ENCODE data around the gene CBLN3.

CBLN3 gene

DNA sequence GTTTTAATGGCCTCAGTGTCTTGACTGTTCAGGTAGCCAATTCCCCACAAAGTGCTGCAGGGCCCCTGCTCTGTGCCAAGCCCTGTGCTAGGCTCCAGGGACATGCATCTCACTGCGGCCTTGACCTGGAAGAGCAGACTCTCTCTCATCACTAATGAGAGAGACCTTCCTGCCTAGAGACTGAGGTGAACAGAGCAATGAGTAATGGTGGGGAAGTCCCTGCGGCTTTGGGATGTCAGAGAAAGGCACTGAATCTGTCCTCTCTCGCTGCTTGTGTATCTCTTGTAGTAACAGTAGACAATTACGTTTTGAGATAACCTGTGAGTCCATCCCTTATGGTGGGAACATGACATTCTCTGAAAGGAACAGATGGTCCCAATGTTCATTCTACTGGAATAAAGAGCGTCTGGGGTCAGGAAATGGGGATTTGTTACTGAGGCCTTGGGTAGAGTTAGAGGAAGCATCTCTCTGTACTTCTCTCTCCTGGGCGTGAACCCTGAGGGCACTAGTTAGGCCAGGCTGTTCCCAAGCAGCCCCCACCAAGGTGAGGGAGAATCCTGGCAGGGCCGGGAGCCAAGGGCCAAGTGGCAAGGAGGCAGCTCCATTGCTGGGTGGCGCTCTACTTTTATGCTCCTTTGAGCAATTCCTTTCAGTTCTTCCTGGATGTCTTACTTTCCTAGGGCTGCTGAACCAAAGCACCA, 48.0 kb downstream of the CBLN3 start:
- H3K36me3 ChIP-seq (ENCODE audit: control insufficient read depth, insufficient read depth, low read length): peaks cover 6% of the 10 kb centered on the region
- WGBS, 2 experiments: 89 to 94% methylated on average over 8 of the region's 8 CpGs

DNA sequence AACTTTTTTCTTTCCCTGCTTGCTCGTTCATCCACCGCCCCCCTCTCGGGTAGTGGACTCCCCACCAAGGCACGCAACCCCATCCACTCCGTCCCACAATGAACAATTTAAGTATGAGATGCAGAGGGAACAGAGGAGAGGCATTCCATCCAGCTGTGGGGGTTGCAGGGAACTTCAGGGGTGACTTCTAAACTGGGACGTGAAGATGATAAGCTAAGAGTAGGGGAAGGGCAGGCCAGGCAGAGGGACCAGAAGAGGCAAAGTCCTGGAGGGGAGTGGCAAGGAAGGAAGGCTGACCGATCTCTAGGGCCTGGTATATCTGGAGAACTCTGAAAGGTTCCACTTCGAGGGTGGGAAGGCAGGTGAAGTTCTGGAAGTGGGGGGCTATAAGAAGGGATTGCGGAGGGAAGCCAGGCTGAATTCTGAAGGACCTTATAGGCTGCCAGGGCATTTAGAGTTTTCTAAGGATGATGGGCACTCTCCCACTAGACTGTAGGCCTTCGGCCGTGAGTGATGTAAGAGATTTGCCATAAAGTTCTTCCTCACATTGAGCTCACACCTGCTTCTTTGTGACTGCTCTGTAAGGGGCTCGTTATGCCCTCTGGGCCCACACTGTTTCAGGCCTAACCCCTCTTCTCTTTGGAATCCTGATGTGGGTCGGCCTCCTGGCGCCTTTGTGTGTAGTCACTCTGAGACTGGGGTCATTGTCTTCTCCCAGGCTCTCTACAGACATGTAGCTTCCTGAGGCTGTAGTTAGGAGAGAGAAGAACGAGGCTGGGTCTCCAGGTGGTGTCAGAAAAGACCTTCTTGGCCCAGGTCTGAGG, 49.3 kb downstream of the CBLN3 start:
- peaks cover 6% of the 10 kb centered on the region for H3K36me3 ChIP-seq (ENCODE audit: control insufficient read depth, insufficient read depth, low read length)
- H3K9me3 ChIP-seq (ENCODE audit: control insufficient read depth, low read length): no peaks in the 10 kb centered on the region
- H3K27ac ChIP-seq (ENCODE audit: insufficient read depth, low read depth, low read length, poor library complexity, severe bottlenecking): no peak overlapping the region
- H3K27me3 ChIP-seq (ENCODE audit: control insufficient read depth, insufficient read depth, low read length, poor library complexity, severe bottlenecking): no peaks in the 10 kb centered on the region
- no peak overlapping the region for H3K4me3 ChIP-seq (ENCODE audit: insufficient read depth, low read depth, low read length)
- H3K4me1 ChIP-seq (ENCODE audit: control insufficient read depth, insufficient read depth, low read length): peaks cover 3% of the 10 kb centered on the region
- WGBS, 2 experiments: 72 to 75% methylated on average over 13 to 15 of the region's 15 CpGs

More for the DNA sequence above, 48.0 kb downstream of the CBLN3 start:
- no peaks in the 10 kb centered on the region for H3K27me3 ChIP-seq (ENCODE audit: control insufficient read depth, insufficient read depth, low read length, poor library complexity, severe bottlenecking)
- H3K9me3 ChIP-seq (ENCODE audit: control insufficient read depth, low read length): no peaks in the 10 kb centered on the region
- peaks cover 3% of the 10 kb centered on the region for H3K4me1 ChIP-seq (ENCODE audit: control insufficient read depth, insufficient read depth, low read length)
- no peak overlapping the region for H3K27ac ChIP-seq (ENCODE audit: insufficient read depth, low read depth, low read length, poor library complexity, severe bottlenecking)
- no peak overlapping the region for H3K4me3 ChIP-seq (ENCODE audit: insufficient read depth, low read depth, low read length)

DNA sequence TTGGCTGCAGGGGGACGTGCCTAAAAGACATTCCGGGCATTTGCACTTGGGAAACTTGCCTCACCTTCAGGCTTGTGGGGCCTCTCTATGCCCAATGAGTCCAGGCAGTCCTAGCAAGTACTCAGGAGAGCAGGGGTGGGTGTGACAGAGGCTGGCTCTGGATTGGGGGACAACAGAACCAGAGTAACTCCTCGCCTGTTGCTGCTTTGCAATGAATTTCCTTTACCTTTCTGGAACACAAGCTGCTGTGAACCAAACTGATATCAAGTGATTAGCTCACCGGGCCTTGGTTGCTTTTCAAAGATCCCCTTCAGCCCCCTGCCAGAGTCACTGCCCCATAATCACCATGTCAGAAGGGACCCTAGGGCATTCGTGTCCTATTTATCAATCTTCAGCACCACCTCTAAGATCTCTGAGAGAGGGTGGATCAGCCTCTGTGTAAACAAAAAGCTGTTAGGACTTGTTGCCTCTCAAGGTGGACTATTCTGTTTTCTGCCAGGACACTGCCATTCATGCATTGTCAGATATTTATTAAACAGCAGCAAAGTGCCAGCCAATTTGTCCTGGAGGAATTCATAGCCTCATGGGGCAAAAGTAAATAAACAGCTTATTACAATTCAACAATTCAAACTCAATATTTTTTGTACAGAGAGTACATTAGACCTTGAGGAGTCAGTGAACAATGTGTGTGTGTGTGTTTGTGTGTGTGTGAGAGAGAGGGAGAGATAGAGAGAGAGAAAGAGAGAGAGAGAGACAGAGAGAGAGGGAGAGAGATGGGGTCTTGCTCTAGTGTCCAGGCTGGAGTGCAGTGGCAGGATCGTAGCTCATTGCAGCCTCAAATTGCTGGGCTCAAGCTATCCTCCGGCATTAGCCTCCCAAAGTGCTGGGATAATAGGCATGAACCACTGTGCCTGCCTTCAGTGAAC, 50.2 kb downstream of the CBLN3 start:
- H3K9me3 ChIP-seq (ENCODE audit: control insufficient read depth, low read length): no peaks in the 10 kb centered on the region
- H3K4me1 ChIP-seq (ENCODE audit: control insufficient read depth, insufficient read depth, low read length): peaks cover 3% of the 10 kb centered on the region
- H3K27ac ChIP-seq (ENCODE audit: insufficient read depth, low read depth, low read length, poor library complexity, severe bottlenecking): no peak overlapping the region
- H3K36me3 ChIP-seq (ENCODE audit: control insufficient read depth, insufficient read depth, low read length): peaks cover 6% of the 10 kb centered on the region
- H3K27me3 ChIP-seq (ENCODE audit: control insufficient read depth, insufficient read depth, low read length, poor library complexity, severe bottlenecking): no peaks in the 10 kb centered on the region
- no peak overlapping the region for H3K4me3 ChIP-seq (ENCODE audit: insufficient read depth, low read depth, low read length)
- WGBS, 2 experiments: 91 to 93% methylated on average over 7 of the region's 7 CpGs

GRCh38 chr14:24378327-24378726, 51.1 kb downstream of the CBLN3 start:
- Histone ChIP-seq H3K36me3 (ENCODE audit: control insufficient read depth, insufficient read depth, low read length) (peaks cover 11% of the 10 kb centered on the region), H3K4me3 (ENCODE audit: insufficient read depth, low read depth, low read length) (no peak overlapping the region), H3K27me3 (ENCODE audit: control insufficient read depth, insufficient read depth, low read length, poor library complexity, severe bottlenecking) (no peaks in the 10 kb centered on the region), H3K4me1 (ENCODE audit: control insufficient read depth, insufficient read depth, low read length) (peaks cover 3% of the 10 kb centered on the region), H3K9me3 (ENCODE audit: control insufficient read depth, low read length) (no peaks in the 10 kb centered on the region), H3K27ac (ENCODE audit: insufficient read depth, low read depth, low read length, poor library complexity, severe bottlenecking) (no peak overlapping the region)
- WGBS, 2 experiments: 93 to 95% methylated on average over 3 of the region's 3 CpGs

GRCh38 chr14:24377657-24378056, 51.8 kb downstream of the CBLN3 start:
- H3K4me3 ChIP-seq (ENCODE audit: insufficient read depth, low read depth, low read length): no peak overlapping the region
- 77 to 83% methylated on average over 2 of the region's 2 CpGs for WGBS, 2 experiments
- H3K27me3 ChIP-seq (ENCODE audit: control insufficient read depth, insufficient read depth, low read length, poor library complexity, severe bottlenecking): no peaks in the 10 kb centered on the region
- H3K9me3 ChIP-seq (ENCODE audit: control insufficient read depth, low read length): no peaks in the 10 kb centered on the region
- H3K36me3 ChIP-seq (ENCODE audit: control insufficient read depth, insufficient read depth, low read length): peaks cover 18% of the 10 kb centered on the region
- peaks cover 3% of the 10 kb centered on the region for H3K4me1 ChIP-seq (ENCODE audit: control insufficient read depth, insufficient read depth, low read length)
- no peak overlapping the region for H3K27ac ChIP-seq (ENCODE audit: insufficient read depth, low read depth, low read length, poor library complexity, severe bottlenecking)

DNA sequence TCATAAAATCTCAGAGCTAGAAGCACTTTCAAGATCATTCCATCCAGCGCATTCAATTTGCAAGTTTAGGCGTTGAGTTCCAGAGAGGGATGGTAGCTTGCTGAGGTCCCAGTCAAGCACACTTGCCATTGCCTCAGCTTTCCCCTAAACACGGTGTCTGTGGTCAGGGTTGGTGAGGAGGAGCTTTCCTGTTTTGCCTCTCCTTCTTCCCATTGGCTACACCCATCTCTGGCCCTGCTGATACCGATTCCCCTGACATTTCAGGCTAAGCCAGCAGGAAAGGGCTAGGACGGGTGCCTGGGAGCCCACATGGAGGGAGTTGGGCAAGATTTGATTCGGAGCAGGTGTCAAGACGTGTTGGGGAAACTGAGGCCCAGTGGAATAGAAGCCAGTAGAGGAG, 52.3 kb downstream of the CBLN3 start:
- WGBS, 2 experiments: 91 to 92% methylated on average over 7 of the region's 7 CpGs
- peaks cover 3% of the 10 kb centered on the region for H3K4me1 ChIP-seq (ENCODE audit: control insufficient read depth, insufficient read depth, low read length)
- H3K36me3 ChIP-seq (ENCODE audit: control insufficient read depth, insufficient read depth, low read length): peaks cover 23% of the 10 kb centered on the region
- no peak overlapping the region for H3K4me3 ChIP-seq (ENCODE audit: insufficient read depth, low read depth, low read length)
- H3K27ac ChIP-seq (ENCODE audit: insufficient read depth, low read depth, low read length, poor library complexity, severe bottlenecking): no peak overlapping the region
- H3K27me3 ChIP-seq (ENCODE audit: control insufficient read depth, insufficient read depth, low read length, poor library complexity, severe bottlenecking): no peaks in the 10 kb centered on the region
- H3K9me3 ChIP-seq (ENCODE audit: control insufficient read depth, low read length): no peaks in the 10 kb centered on the region
